ENCODE results near the gene SLC35G2.
"Not testable (repeated sequence)": the region's sequence is repeated elsewhere in the genome, so short reads cannot be mapped to it uniquely, and the experiment has no call there.

SLC35G2 gene

DNA sequence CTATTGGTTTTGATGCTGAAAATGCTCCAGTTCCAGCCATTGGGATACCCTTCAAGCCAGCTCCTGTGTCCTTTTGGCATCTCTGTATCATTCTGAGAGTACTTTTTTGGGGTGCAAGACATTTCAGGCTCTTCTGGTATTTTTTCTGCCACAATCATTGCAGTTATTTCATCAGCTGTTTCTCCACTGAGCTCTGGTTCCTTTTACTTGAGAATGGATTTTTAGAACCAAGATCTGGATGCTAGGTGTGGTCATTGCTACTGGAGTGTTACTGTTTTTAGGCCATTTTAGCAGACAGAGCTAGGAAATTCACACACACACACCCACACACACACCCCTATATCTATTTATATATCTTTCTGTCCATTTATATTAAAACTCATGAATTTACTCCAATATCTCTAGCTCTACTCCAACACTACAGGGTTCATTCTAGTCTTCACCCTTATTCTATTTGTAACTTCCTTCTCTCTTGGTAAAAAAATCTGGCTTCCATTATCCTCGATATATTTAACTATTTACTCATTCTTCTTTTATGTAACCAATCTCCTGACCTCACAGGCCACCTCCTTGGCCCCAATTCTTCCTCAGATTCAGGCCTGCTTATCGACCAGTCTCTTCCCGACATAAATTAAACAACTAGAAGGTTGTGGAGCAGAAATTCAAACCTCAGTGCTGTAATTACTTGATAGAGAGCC, 17.0 kb downstream of the SLC35G2 start:
- DNase-seq: no peak

GRCh38 chr3:136836511-136837156, 17.7 kb downstream of the SLC35G2 start:
- DNase-seq: no peak

GRCh38 chr3:136838641-136839555, 20.0 kb downstream of the SLC35G2 start:
- DNase-seq: no peak

GRCh38 chr3:136839556-136839931, 20.6 kb downstream of the SLC35G2 start:
- DNase-seq: no peak

- no peak for DNase-seq
These were observed 21.3 kb downstream of the SLC35G2 start for GRCh38 chr3:136840252-136840651.

DNA sequence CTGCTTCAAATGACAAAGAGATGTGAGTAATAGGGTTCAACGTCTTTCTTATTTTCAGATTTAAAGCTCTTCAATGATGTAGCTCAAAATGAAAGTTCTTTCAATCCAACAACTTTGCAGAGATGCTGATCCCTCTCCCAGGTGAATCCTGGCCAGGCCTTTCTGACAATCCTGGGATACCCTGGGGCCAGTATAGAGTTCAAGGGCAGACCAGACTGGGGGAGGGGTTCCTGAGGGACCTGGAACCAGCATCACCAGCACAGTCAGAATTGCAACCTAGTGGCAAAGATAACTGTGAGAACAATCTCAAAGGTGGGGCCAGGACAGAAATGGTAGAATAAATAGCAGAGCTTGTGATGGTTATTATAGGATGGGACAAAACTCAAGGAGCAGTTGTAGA, 23.4 kb downstream of the SLC35G2 start:
- DNase-seq: no peak

DNA sequence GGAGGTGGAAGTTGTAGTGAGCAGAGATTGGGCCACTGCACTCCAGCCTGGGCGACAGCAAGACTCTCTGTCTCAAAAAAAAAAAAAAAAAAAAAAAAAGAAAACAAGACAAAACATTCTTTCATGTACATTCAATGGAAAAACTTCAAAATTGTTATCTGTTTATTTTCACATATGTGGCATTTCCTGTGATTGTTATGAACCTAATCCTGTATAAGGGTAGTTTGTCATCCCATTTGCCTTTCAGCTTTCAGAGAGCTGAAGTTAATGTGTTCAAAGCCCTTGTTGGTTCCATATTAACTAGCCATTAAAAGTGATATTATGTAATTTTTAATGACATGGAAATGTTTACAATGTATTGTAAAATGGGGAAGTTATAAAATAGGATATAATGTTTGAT, 25.8 kb downstream of the SLC35G2 start:
- DNase-seq: no peak

GRCh38 chr3:136852180-136852579, 33.3 kb downstream of the SLC35G2 start:
- no peak for DNase-seq

DNA sequence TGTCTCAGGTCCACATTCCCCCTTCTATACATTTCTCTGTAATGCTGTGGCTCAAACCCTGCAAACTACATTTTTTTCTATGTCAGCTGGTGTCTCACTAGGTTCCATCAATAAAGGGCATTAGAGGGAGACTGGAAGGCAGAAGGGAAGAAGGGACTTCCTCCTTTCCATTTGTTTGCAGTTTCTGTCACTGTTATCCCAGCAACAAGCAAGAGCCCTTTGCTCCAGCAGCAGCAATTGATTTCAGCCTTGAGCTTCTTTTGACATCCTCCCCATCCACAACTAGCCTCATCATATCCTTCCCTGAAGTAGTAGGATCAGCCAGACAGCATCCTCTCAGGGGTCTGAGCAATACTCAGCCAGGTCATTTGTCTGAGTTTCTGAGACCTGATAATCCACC, 37.7 kb downstream of the SLC35G2 start:
- no peak for DNase-seq

- DNase-seq: no peak
These were observed 39.5 kb downstream of the SLC35G2 start for GRCh38 chr3:136858381-136858780.

- DNase-seq: no peak
These were observed 41.6 kb downstream of the SLC35G2 start for GRCh38 chr3:136860541-136860940.

- peak; percentile 98 for DNase-seq
These were observed 43.1 kb downstream of the SLC35G2 start, which contains the start of gene NCK1 for GRCh38 chr3:136861890-136862616. Gene NCK1, plus strand, starts transcription at chr3:136862208. Its CDS starts 65,794 bp downstream, at chr3:136928002.

GRCh38 chr3:136862617-136863322, 43.8 kb downstream of the SLC35G2 start:
- peak; percentile 78 for DNase-seq

DNA sequence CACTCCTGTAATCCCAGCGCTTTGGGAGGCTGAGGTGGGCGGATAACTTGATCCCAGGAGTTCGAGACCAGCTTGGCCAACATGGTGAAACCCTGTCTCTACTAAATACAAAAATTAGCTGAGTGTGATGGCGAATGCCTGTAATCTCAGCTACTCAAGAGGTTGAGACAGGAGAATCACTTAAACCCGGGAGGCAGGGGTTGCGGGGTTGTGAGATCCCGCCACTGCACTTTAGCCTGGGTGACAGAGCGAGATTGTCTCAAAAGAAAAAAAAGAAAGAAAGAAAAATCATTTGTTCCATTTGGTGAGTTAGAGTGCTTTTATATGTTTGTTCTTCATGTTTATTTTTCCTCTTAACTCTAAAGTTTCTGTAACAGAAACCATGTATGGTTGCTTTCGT, 50.4 kb downstream of the SLC35G2 start:
- DNase-seq: no peak

DNA sequence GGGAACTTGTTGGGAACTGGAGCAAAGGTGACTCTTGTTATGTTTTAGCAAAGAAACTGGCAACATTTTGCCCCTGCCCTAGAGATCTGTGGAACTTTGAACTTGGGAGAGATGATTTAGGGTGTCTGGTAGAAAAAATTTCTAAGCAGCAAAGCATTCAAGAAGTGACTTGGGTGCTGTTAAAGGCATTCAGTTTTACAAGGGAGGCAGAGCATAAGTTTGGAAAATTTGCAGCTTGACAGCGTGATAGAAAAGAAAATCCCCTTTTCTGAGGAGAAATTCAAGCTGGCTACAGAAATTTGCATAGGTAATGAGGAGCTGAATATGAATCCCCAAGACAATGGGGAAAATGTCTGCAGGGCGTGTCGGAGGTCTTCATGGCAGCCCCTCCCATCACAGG, 53.3 kb downstream of the SLC35G2 start:
- DNase-seq: not testable (repeated sequence)

DNA sequence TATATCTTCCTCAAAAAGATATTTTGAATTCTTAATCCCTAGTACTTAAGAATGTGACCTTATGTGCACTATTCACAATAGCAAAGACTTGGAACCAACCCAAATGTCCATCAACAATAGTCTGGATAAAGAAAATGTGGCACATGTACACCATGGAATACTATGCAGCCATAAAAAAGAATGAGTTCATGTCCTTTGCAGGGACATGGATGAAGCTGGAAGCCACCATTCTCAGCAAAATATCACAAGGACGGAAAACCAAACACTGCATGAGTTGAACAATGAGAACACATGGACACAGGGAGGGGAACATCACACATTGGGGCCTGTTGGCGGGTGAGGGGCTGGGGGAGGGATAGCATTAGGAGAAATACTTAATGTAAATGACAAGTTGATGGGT, 60.6 kb downstream of the SLC35G2 start:
- DNase-seq: not testable (repeated sequence)

GRCh38 chr3:136882571-136882970, 63.6 kb downstream of the SLC35G2 start:
- no peak for DNase-seq

DNA sequence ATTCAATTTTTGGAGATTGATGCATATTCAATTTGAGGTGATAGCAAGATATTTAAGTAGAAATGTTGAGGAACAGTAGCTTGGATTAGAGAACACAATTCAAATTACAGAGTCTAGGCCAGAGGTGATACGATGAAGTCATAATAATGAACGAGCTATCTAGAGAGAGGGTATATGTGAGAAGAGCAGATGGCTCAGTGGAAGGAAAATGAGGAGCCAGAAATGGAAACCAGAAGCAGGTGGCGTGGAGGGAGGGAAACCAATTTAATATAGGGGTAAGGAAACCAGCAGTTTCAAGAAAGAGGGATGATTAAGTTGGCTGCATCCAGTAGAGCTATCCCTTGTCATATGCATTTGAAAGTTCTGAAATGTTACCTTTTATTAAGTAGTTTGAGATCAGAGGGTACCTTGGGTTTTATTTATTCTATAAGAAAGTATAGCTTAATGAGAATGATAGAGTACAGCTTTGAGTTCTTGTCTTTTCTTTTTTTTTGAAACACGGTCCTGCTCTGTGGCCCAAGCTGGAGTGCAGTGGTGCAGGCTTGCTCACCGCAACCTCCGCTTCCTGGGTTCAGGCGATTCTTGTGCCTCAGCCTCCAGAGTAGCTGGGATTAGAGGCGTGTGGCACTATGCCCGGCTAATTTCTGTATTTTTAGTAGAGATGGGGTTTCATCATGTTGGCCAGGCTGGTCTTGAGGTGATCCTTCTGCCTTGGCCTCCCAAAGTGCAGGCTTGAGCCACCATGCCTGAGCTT, 65.2 kb downstream of the SLC35G2 start:
- DNase-seq: no peak

- no peak for DNase-seq
These were observed 66.7 kb downstream of the SLC35G2 start for GRCh38 chr3:136885357-136886213.

- no peak for DNase-seq
These were observed 71.0 kb downstream of the SLC35G2 start for GRCh38 chr3:136889947-136890346.

Measured in RPMI8226 (cell line).